DND-41 (cell line): Measurements from ENCODE around the gene TEX19.

ENCODE experiments used
- EZH2 ChIP-seq: IDR thresholded peaks from 3 replicates; pipeline ENCODE4 v1.6.1; 2012; ENCODE audit warnings: borderline replicate concordance, low read depth, mild to moderate bottlenecking, moderate library complexity, low read length, inconsistent platforms; ENCODE audit not compliant: severe bottlenecking
- TF ChIP-seq, protein P1 (sequence below): IDR thresholded peaks from 2 replicates; pipeline ENCODE4 v1.5.1; 2012; ENCODE audit warnings: borderline replicate concordance, low read length, moderate library complexity, mild to moderate bottlenecking; ENCODE audit not compliant: poor library complexity, severe bottlenecking; ENCODE audit errors: extremely low read depth

DNA sequence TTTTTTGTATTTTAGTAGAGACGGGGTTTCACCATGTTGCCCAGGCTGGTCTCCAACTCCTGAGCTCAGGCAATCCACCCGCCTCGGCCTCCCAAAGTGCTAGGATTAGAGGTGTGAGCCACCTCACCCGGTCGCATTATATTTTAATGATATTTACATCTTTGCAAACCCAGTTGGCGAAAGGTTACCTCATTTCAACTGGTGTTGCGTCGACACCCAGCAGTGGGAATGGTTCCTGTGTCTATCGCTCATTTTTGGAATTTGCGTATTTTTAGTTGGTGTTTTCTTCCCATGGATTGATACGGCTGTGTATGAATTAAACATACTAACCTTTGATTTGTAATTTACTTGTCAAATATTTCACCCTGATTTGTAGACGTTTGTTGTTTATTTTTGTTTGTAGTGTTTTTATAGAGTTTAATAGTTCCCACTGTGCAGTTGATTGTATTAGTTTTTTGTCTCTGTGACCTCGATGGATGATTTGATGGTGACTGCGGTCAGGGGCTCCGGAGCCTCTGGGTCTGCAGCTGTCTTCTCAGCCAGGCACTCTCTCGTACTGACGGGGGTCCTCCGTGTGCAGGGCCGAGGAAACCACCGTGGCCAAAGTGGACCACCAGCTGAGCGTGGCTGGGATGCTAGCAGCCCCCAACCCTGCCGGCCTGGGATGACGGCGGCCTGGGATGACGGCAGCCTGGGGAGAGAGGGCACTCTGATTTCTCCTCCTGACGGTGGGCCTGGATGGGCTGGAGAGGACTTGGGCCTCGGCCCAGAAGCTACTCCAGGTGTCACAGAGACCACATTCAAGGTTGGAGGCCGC lies 45.6 kb upstream of the TEX19 start:
- TF ChIP-seq EZH2 = no peak
- TF ChIP-seq, protein P1, sequence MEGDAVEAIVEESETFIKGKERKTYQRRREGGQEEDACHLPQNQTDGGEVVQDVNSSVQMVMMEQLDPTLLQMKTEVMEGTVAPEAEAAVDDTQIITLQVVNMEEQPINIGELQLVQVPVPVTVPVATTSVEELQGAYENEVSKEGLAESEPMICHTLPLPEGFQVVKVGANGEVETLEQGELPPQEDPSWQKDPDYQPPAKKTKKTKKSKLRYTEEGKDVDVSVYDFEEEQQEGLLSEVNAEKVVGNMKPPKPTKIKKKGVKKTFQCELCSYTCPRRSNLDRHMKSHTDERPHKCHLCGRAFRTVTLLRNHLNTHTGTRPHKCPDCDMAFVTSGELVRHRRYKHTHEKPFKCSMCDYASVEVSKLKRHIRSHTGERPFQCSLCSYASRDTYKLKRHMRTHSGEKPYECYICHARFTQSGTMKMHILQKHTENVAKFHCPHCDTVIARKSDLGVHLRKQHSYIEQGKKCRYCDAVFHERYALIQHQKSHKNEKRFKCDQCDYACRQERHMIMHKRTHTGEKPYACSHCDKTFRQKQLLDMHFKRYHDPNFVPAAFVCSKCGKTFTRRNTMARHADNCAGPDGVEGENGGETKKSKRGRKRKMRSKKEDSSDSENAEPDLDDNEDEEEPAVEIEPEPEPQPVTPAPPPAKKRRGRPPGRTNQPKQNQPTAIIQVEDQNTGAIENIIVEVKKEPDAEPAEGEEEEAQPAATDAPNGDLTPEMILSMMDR = no peak
